ENCODE results near the gene TMPRSS2.
"Not testable (repeated sequence)": the region's sequence is repeated elsewhere in the genome, so short reads cannot be mapped to it uniquely, and the experiment has no call there.

Gene TMPRSS2

DNA sequence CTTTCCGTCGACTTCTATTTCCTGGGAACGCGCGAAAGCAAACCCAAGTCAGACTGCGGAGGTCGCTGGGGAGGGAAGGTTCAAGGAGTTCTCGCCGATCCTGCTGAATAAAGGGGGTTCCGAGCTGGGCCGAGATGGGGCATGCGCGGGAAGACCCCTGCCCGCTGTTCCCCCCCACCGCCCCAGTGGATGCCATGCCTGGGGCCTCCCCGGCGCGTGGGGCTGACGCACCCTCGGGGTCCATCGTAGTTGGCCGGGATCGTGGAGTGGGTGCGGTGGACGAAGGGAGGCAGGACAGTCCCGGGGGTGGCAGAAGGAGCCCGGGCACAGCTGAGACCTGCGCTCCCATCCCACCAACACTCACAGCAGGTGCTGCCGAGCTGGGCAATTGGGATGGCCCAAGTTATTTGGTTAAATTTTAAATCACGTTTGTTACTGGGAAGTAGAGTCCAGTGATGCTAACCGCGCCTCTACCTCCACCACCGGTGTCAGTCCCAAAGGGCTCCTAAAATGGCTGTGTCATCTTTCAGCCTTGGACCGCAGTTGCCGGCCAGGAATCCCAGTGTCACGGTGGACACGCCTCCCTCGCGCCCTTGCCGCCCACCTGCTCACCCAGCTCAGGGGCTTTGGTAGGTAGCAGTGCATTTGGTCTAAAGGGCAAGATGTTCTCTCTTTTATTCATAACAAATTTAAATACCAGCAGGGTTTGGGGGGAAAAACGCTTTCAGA lies 81.1 kb downstream of the TMPRSS2 start:
- Histone ChIP-seq H2AFZ (ENCODE audit: insufficient read depth, low read length, poor library complexity) (no peak overlapping the region), H3K9me3 (ENCODE audit: insufficient read depth, low read depth, low read length) (peaks cover 3% of the 10 kb centered on the region), H4K12ac (ENCODE audit: low read depth, low read length) (no peak overlapping the region), H3K9ac (ENCODE audit: low read length) (no peak overlapping the region), H2BK5ac (ENCODE audit: low read depth, low read length, poor library complexity) (no peak overlapping the region), H3K14ac (ENCODE audit: low read length) (no peak overlapping the region), H3K79me2 (ENCODE audit: control insufficient read depth, insufficient read depth, low read length, poor library complexity) (no peaks in the 10 kb centered on the region), H4K8ac (ENCODE audit: low read depth, low read length) (no peak overlapping the region), H4K91ac (ENCODE audit: low read depth, low read length) (no peak overlapping the region), H3K79me1 (ENCODE audit: low read length) (no peaks in the 10 kb centered on the region), H2BK120ac (ENCODE audit: insufficient read depth, low read length, poor library complexity) (no peak overlapping the region), H3K27me3 (ENCODE audit: insufficient read depth, low read length) (peaks cover 13% of the 10 kb centered on the region), H3K4me1 (ENCODE audit: control insufficient read depth in 1 of 2, insufficient read depth in 2 of 2, low read length in 2 of 2) (peaks cover 0 to 3% of the 10 kb centered on the region in 2 experiments), H3K4me3 (ENCODE audit: low read depth, low read length) (no peak overlapping the region), H2BK12ac (ENCODE audit: low read length) (no peak overlapping the region), H3K4ac (ENCODE audit: low read depth, low read length) (no peak overlapping the region), H2AK5ac (ENCODE audit: low read length) (no peak overlapping the region), H3K4me2 (ENCODE audit: low read length) (no peak overlapping the region), H3K18ac (ENCODE audit: low read length) (no peak overlapping the region), H3K36me3 (ENCODE audit: control insufficient read depth in 1 of 2, insufficient read depth in 2 of 2, low read length in 2 of 2) (no peaks in the 10 kb centered on the region), H3K27ac (ENCODE audit: low read depth, low read length) (no peak overlapping the region), H3K23ac (ENCODE audit: low read length) (no peak overlapping the region)
- DNase-seq = peak in 1 of 2 donors; percentile 4
- WGBS (ENCODE audit: extremely low coverage, insufficient coverage, insufficient read length) = no CpG with 5 or more reads among the region's 41 CpGs

DNA sequence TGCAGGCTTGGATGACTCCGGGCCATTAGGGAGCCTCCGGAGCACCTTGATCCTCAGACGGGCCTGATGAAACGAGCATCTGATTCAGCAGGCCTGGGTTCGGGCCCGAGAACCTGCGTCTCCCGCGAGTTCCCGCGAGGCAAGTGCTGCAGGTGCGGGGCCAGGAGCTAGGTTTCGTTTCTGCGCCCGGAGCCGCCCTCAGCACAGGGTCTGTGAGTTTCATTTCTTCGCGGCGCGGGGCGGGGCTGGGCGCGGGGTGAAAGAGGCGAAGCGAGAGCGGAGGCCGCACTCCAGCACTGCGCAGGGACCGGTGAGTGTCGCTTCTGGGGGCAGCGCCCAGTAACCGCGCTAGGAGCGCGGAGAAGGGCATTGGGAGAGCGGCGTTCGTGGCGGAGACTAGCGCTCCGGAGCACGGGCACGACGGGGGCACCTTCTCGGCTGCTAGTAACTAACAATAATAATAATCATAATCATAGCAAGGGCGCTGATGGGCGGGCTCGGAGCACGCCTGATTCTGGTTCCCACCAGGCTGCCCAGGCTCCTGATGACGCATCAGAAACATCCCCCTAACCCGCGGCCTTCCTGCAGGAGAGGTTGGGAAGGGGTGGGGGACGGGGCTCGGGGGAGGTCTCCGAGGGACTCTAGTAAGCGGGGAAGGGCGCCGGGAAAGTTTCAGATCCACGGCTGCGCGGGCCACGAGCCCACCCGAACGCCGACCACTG lies 81.8 kb downstream of the TMPRSS2 start, which contains the start of gene MX1:
Gene MX1, plus strand, starts transcription at position 286 of the 722 bp plus-strand sequence. CDS start 5,832 bp downstream, outside the sequence.
- Histone ChIP-seq H3K9me3 (ENCODE audit: insufficient read depth, low read depth, low read length) (peaks cover 3% of the 10 kb centered on the region), H3K4me1 (ENCODE audit: control insufficient read depth in 1 of 2, insufficient read depth in 2 of 2, low read length in 2 of 2) (peaks cover 0 to 3% of the 10 kb centered on the region in 2 experiments), H3K79me2 (ENCODE audit: control insufficient read depth, insufficient read depth, low read length, poor library complexity) (no peaks in the 10 kb centered on the region), H4K12ac (ENCODE audit: low read depth, low read length) (no peak within 1 kb of the TSS), H2BK12ac (ENCODE audit: low read length) (no peak within 1 kb of the TSS), H3K27me3 (ENCODE audit: insufficient read depth, low read length) (peaks cover 13% of the 10 kb centered on the region), H3K18ac (ENCODE audit: low read length) (no peak within 1 kb of the TSS), H3K14ac (ENCODE audit: low read length) (no peak within 1 kb of the TSS), H3K27ac (ENCODE audit: low read depth, low read length) (no peak within 1 kb of the TSS), H3K4me2 (ENCODE audit: low read length) (peak within 1 kb of the TSS; percentile 61), H4K8ac (ENCODE audit: low read depth, low read length) (no peak within 1 kb of the TSS), H2AFZ (ENCODE audit: insufficient read depth, low read length, poor library complexity) (no peak within 1 kb of the TSS), H3K36me3 (ENCODE audit: control insufficient read depth in 1 of 2, insufficient read depth in 2 of 2, low read length in 2 of 2) (no peaks in the 10 kb centered on the region), H2BK5ac (ENCODE audit: low read depth, low read length, poor library complexity) (no peak within 1 kb of the TSS), H3K23ac (ENCODE audit: low read length) (no peak within 1 kb of the TSS), H2BK120ac (ENCODE audit: insufficient read depth, low read length, poor library complexity) (no peak within 1 kb of the TSS), H3K4me3 (ENCODE audit: low read depth, low read length) (no peak within 1 kb of the TSS), H3K4ac (ENCODE audit: low read depth, low read length) (no peak within 1 kb of the TSS), H4K91ac (ENCODE audit: low read depth, low read length) (no peak within 1 kb of the TSS), H2AK5ac (ENCODE audit: low read length) (no peak within 1 kb of the TSS), H3K9ac (ENCODE audit: low read length) (no peak within 1 kb of the TSS), H3K79me1 (ENCODE audit: low read length) (no peaks in the 10 kb centered on the region)
- WGBS (ENCODE audit: extremely low coverage, insufficient coverage, insufficient read length) = no CpG with 5 or more reads among the region's 65 CpGs
- peak; percentile 45 to 63 for DNase-seq

DNA sequence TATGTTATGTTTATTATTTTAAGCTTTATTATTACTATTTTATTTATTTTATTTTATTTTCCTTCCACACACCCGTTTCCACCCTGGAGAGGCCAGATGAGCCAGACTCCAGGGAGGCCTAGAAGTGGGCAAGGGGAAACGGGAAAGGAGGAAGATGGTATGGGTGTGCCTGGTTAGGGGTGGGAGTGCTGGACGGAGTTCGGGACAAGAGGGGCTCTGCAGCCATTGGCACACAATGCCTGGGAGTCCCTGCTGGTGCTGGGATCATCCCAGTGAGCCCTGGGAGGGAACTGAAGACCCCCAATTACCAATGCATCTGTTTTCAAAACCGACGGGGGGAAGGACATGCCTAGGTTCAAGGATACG lies 82.4 kb downstream of the TMPRSS2 start:
- Histone ChIP-seq H3K4me1 (ENCODE audit: control insufficient read depth in 1 of 2, insufficient read depth in 2 of 2, low read length in 2 of 2) (peaks cover 0 to 5% of the 10 kb centered on the region in 2 experiments), H4K8ac (ENCODE audit: low read depth, low read length) (no peak overlapping the region), H4K91ac (ENCODE audit: low read depth, low read length) (no peak overlapping the region), H3K79me2 (ENCODE audit: control insufficient read depth, insufficient read depth, low read length, poor library complexity) (peaks cover 1% of the 10 kb centered on the region), H4K12ac (ENCODE audit: low read depth, low read length) (no peak overlapping the region), H2BK5ac (ENCODE audit: low read depth, low read length, poor library complexity) (no peak overlapping the region), H3K4me2 (ENCODE audit: low read length) (peak overlapping the region; percentile 61), H2BK120ac (ENCODE audit: insufficient read depth, low read length, poor library complexity) (no peak overlapping the region), H3K9me3 (ENCODE audit: insufficient read depth, low read depth, low read length) (peaks cover 3% of the 10 kb centered on the region), H3K27me3 (ENCODE audit: insufficient read depth, low read length) (peaks cover 13% of the 10 kb centered on the region), H3K27ac (ENCODE audit: low read depth, low read length) (no peak overlapping the region), H3K79me1 (ENCODE audit: low read length) (no peaks in the 10 kb centered on the region), H2AK5ac (ENCODE audit: low read length) (no peak overlapping the region), H3K4me3 (ENCODE audit: low read depth, low read length) (no peak overlapping the region), H3K9ac (ENCODE audit: low read length) (no peak overlapping the region), H2AFZ (ENCODE audit: insufficient read depth, low read length, poor library complexity) (no peak overlapping the region), H3K14ac (ENCODE audit: low read length) (no peak overlapping the region), H3K18ac (ENCODE audit: low read length) (no peak overlapping the region), H3K4ac (ENCODE audit: low read depth, low read length) (no peak overlapping the region), H2BK12ac (ENCODE audit: low read length) (no peak overlapping the region), H3K23ac (ENCODE audit: low read length) (no peak overlapping the region), H3K36me3 (ENCODE audit: control insufficient read depth in 1 of 2, insufficient read depth in 2 of 2, low read length in 2 of 2) (no peaks in the 10 kb centered on the region)
- DNase-seq = no peak
- no CpG with 5 or more reads among the region's 7 CpGs for WGBS (ENCODE audit: extremely low coverage, insufficient coverage, insufficient read length)

DNA sequence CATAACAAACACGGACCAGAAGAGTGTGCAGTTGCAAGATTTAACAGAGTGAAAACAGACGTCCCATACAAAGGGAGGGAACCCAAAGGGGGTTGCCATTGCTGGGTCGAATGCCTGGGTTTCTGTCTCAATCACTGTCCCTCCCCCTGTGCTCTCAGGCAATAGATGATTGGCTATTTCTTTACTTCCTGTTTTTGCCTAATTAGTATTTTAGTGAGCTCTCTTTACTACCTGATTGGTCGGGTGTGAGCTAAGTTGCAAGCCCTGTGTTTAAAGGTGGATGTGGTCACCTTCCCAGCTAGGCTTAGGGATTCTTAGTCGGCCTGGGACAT lies 84.7 kb downstream of the TMPRSS2 start:
- H2BK5ac ChIP-seq (ENCODE audit: low read depth, low read length, poor library complexity); H3K79me1 ChIP-seq (ENCODE audit: low read length): not testable (repeated sequence)

More for the DNA sequence above, 84.7 kb downstream of the TMPRSS2 start:
- not testable (repeated sequence) for H4K91ac ChIP-seq (ENCODE audit: low read depth, low read length); H3K9ac ChIP-seq (ENCODE audit: low read length); H2BK120ac ChIP-seq (ENCODE audit: insufficient read depth, low read length, poor library complexity); H3K14ac ChIP-seq (ENCODE audit: low read length); H3K4me1 ChIP-seq (ENCODE audit: control insufficient read depth in 1 of 2, insufficient read depth in 2 of 2, low read length in 2 of 2); H2AFZ ChIP-seq (ENCODE audit: insufficient read depth, low read length, poor library complexity); H2AK5ac ChIP-seq (ENCODE audit: low read length); H3K36me3 ChIP-seq (ENCODE audit: control insufficient read depth in 1 of 2, insufficient read depth in 2 of 2, low read length in 2 of 2); H3K9me3 ChIP-seq (ENCODE audit: insufficient read depth, low read depth, low read length); H3K23ac ChIP-seq (ENCODE audit: low read length); H3K18ac ChIP-seq (ENCODE audit: low read length); H3K79me2 ChIP-seq (ENCODE audit: control insufficient read depth, insufficient read depth, low read length, poor library complexity); H2BK12ac ChIP-seq (ENCODE audit: low read length); H4K8ac ChIP-seq (ENCODE audit: low read depth, low read length); DNase-seq; H3K27ac ChIP-seq (ENCODE audit: low read depth, low read length); H3K4me2 ChIP-seq (ENCODE audit: low read length); H3K4me3 ChIP-seq (ENCODE audit: low read depth, low read length); H4K12ac ChIP-seq (ENCODE audit: low read depth, low read length); H3K4ac ChIP-seq (ENCODE audit: low read depth, low read length)
- WGBS (ENCODE audit: extremely low coverage, insufficient coverage, insufficient read length) = no CpG with 5 or more reads among the region's 5 CpGs
- H3K27me3 ChIP-seq (ENCODE audit: insufficient read depth, low read length) = peaks cover 13% of the 10 kb centered on the region

Measured in trophoblast cell (in vitro differentiated cells and primary cell).